GM12878 (cell line): ENCODE data around the gene BUB1. TPM values are rescaled to one million over a fixed set of nuclear protein-coding genes. Genes with fewer than 3 reads are reported as not detected.

Experiments
- ATAC-seq: fragments of 200-7000 bp; cut with Tn5 transposase; 3 replicates; pipeline ENCODE4 v1.9.1; 2020; ENCODE audit warnings: mild to moderate bottlenecking, moderate library complexity
- BruUV-seq: library from RNA; stranded (reverse); fragments of 400-500 nt; replicated peaks from 2 replicates; lab custom pipeline; 2021; lab: Mats Ljungman, UMichigan
- CTCF ChIA-PET: fragments of 300-600 bp; sonication (Branson Sonifier 250); formaldehyde crosslinking; extraction: SDS; loops from one replicate; lab custom pipeline; 2021; ENCODE audit warnings: inconsistent platforms; lab: Yijun Ruan, JAX
- POLR2A ChIA-PET: fragments of 350-600 bp; formaldehyde crosslinking; extraction: SDS; loops from one replicate; lab custom pipeline; 2021; ENCODE audit warnings: inconsistent platforms; lab: Charles Lee
- RAD21 ChIA-PET: fragments of 300-600 bp; sonication (Branson Sonifier 250); formaldehyde crosslinking; loops from one replicate; lab custom pipeline; 2023; ENCODE audit warnings: antibody characterized with exemption; ENCODE audit not compliant: unreplicated experiment; lab: Charles Lee
- SMC1A ChIA-PET: fragments of 300-600 bp; sonication (Branson Sonifier 250); formaldehyde crosslinking; loops from one replicate; lab custom pipeline; 2023; ENCODE audit not compliant: unreplicated experiment, uncharacterized antibody; lab: Charles Lee
- DNase-seq: peaks from one replicate; pipeline ENCODE4 v3.0.0-alpha.2; 2011; ENCODE audit warnings: low read depth, low spot score
- FAIRE-seq: peaks from 3 replicates; lab custom pipeline; 2011; peaks lifted over from hg19 to GRCh38; lab: Jason Lieb, UNC
- H2AFZ ChIP-seq: 2 replicates; pipeline ENCODE4 v1.6.0; 2011; ENCODE audit warnings: low read depth, low read length, control low read depth; ENCODE audit not compliant: control insufficient read depth
- H3K27ac ChIP-seq: 2 replicates; pipeline ENCODE4 v1.5.1; 2011; ENCODE audit warnings: control low read depth; ENCODE audit not compliant: control insufficient read depth, insufficient read depth
- H3K27me3 ChIP-seq, 2 experiments: replicated peaks in 1 of 2; 2 replicates each; pipeline versions ENCODE4 v1.6.0 to v1.6.1; 2011; ENCODE audit warnings: low read length in 1 of 2; ENCODE audit not compliant: control insufficient read depth in 2 of 2, insufficient read depth in 2 of 2
- H3K36me3 ChIP-seq, 2 experiments: 2 replicates each; pipeline ENCODE4 v1.5.1; 2011; ENCODE audit warnings: low read length in 1 of 2; ENCODE audit not compliant: control insufficient read depth in 2 of 2, insufficient read depth in 2 of 2
- H3K4me1 ChIP-seq: 2 replicates; pipeline ENCODE4 v1.6.1; 2011; ENCODE audit warnings: mild to moderate bottlenecking, low read length, moderate library complexity, mixed read lengths; ENCODE audit not compliant: control insufficient read depth, insufficient read depth
- H3K4me2 ChIP-seq: 2 replicates; pipeline ENCODE4 v1.6.0; 2011; ENCODE audit warnings: control low read depth; ENCODE audit not compliant: control insufficient read depth, insufficient read depth
- H3K4me3 ChIP-seq: fragments of 200-600 bp; sonication (generic); 2 replicates; pipeline ENCODE4 v1.5.1; 2016
- H3K79me2 ChIP-seq: 2 replicates; pipeline ENCODE4 v1.6.0; 2011; ENCODE audit warnings: low read length; ENCODE audit not compliant: control insufficient read depth, insufficient read depth
- H3K9ac ChIP-seq: 2 replicates; pipeline ENCODE4 v1.8.0; 2011; ENCODE audit warnings: low read length, control low read depth, mixed read lengths; ENCODE audit not compliant: control insufficient read depth, insufficient read depth
- H3K9me3 ChIP-seq: replicated peaks from 3 replicates; pipeline ENCODE4 v1.5.1; 2011; ENCODE audit warnings: mild to moderate bottlenecking, low read length; ENCODE audit not compliant: control insufficient read depth, insufficient read depth
- H4K20me1 ChIP-seq: 2 replicates; pipeline ENCODE4 v1.6.0; 2011; ENCODE audit not compliant: control insufficient read depth, insufficient read depth
- ASH2L ChIP-seq: fragments of 300-600, 200-600 bp; sonication (generic); IDR thresholded peaks from 2 replicates; pipeline ENCODE4 v1.6.1; 2017; ENCODE audit warnings: low read depth, mild to moderate bottlenecking, borderline replicate concordance
- CHD1 ChIP-seq: IDR thresholded peaks from 2 replicates; pipeline ENCODE4 v1.6.1; 2012; ENCODE audit warnings: low read depth, low read length, improper control_type of control experiment
- E4F1 ChIP-seq: fragments of 450-650 bp; IDR thresholded peaks from 2 replicates; pipeline ENCODE4 v1.6.1; 2018; ENCODE audit warnings: borderline replicate concordance, mild to moderate bottlenecking; ENCODE audit not compliant: partially characterized antibody
- EED ChIP-seq: sonication (generic); IDR thresholded peaks from 2 replicates; pipeline ENCODE4 v1.6.1; 2016; ENCODE audit warnings: antibody characterized with exemption, low read depth
- MAX ChIP-seq: IDR thresholded peaks from 2 replicates; pipeline ENCODE4 v1.6.1; 2012; ENCODE audit warnings: low read depth, low read length, improper control_type of control experiment
- NFIC ChIP-seq: IDR thresholded peaks from 2 replicates; pipeline ENCODE4 v1.6.1; 2012; ENCODE audit warnings: low read depth, mild to moderate bottlenecking, inconsistent platforms, low read length, moderate library complexity
- PAX5 ChIP-seq: IDR thresholded peaks from 2 replicates; pipeline ENCODE4 v1.6.1; 2011; ENCODE audit warnings: low read depth, low read length, borderline replicate concordance
- POLR2AphosphoS5 ChIP-seq: IDR thresholded peaks from 2 replicates; pipeline ENCODE4 v1.6.1; 2011; ENCODE audit warnings: mild to moderate bottlenecking, low read length, inconsistent platforms
- RELB ChIP-seq: fragments of 450-650 bp; IDR thresholded peaks from 2 replicates; pipeline ENCODE4 v1.6.1; 2017; ENCODE audit warnings: low read depth, mild to moderate bottlenecking, moderate library complexity
- RUNX3 ChIP-seq: IDR thresholded peaks from 2 replicates; pipeline ENCODE4 v1.6.1; 2012; ENCODE audit warnings: low read length, inconsistent platforms
- SMAD5 ChIP-seq: IDR thresholded peaks from 2 replicates; pipeline ENCODE4 v1.6.1; 2016; ENCODE audit warnings: antibody characterized with exemption, low read depth
- SPI1 ChIP-seq: IDR thresholded peaks from 2 replicates; pipeline ENCODE4 v1.6.1; 2011; ENCODE audit warnings: low read depth, mild to moderate bottlenecking, low read length, moderate library complexity, borderline replicate concordance; ENCODE audit not compliant: insufficient read depth
- SREBF1 ChIP-seq: IDR thresholded peaks from 2 replicates; pipeline ENCODE4 v1.6.1; 2012; ENCODE audit warnings: mild to moderate bottlenecking, low read length
- ZBED1 ChIP-seq: IDR thresholded peaks from 2 replicates; pipeline ENCODE4 v1.6.1; 2016; ENCODE audit warnings: borderline replicate concordance
- ZNF24 ChIP-seq: fragments of 450-650 bp; IDR thresholded peaks from 2 replicates; pipeline ENCODE4 v1.6.1; 2017; ENCODE audit warnings: antibody characterized with exemption, mild to moderate bottlenecking
- ZNF687 ChIP-seq: fragments of 450-650 bp; IDR thresholded peaks from 2 replicates; pipeline ENCODE4 v1.6.1; 2017; ENCODE audit warnings: mild to moderate bottlenecking, moderate library complexity
- WGBS: methylation state at CpG from one replicate; pipeline ENCODE4 v1.1.6; 2016; ENCODE audit warnings: low lambda C conversion rate; ENCODE audit not compliant: insufficient replicate concordance, insufficient coverage; ENCODE audit errors: missing lambda C conversion rate; 5-methylcytosine and 5-hydroxymethylcytosine counted together
- in situ Hi-C: fragments of 300-500 bp; cut with MboI; formaldehyde crosslinking; loops from 9 replicates; pipeline ENCODE4 v1.14.3; 2018; ENCODE audit warnings: mixed read lengths
- intact Hi-C: fragments of 100-400 bp; cut with micrococcal nuclease; formaldehyde crosslinking; loops from one replicate; pipeline ENCODE4 v1.14.2; 2022; ENCODE audit not compliant: unreplicated experiment
- polyA plus RNA-seq, 11 experiments: library from polyadenylated mRNA; depleted of rRNA in 4 of 11; unstranded in 6 of 11; stranded (reverse) in 5 of 11; fragments of >200 nt; fragmentation: Nextera tagmentation in 4 of 11; fragmentation: Illumina TruSeq in 1 of 11; extraction: Ambion mirVana in 4 of 11; extraction: Trizol in 1 of 11; gene quantifications; 1 replicate in 1 of 11; 2 replicates in 10 of 11; pipeline versions ENCODE4 v1.2.1 to v1.2.3, GENCODE V29; 2011 to 2016; ENCODE audit warnings: inconsistent platforms in 2 of 11, missing spikeins in 2 of 11, low read depth in 1 of 11
- total RNA-seq, 4 experiments: library from RNA; depleted of rRNA in 3 of 4; stranded (reverse); fragments of >200 nt in 3 of 4; fragmentation: Illumina TruSeq in 1 of 4; extraction: Trizol in 1 of 4; gene quantifications; 2 replicates each; pipeline versions ENCODE4 v1.2.1 to v1.2.3, GENCODE V29; 2013 to 2021

The BUB1 gene
- total and polyA plus RNA-seq, 10 of the 15 experiments (the other 5 are each of a cell fraction or from before 2014, with no cell fraction given): 52.4 to 142 (median 88.9) TPM

- no peak for TF ChIP-seq NFIC
- TF ChIP-seq ZNF24: no peak
- no peak for TF ChIP-seq ZBED1
- TF ChIP-seq E4F1: no peak
- TF ChIP-seq SREBF1: no peak
Observed at GRCh38 chr2:110725370-110725769, 47.5 kb upstream of the BUB1 start (continued).

- no peak for FAIRE-seq
- ChIA-PET RAD21 (no interaction called here), SMC1A (interaction anchor here (1.1 kb wide), 1 partner anchor 13 kb away, joined by 3 read pairs; no protein-coding TSS in a partner anchor), CTCF (no interaction called here), POLR2A (interaction anchor here (1.4 to 1.5 kb wide), 2 partner anchors 12 to 23 kb away, joined by 4 read pairs; no protein-coding TSS in a partner anchor)
- 6% methylated on average over 2 of the region's 2 CpGs for WGBS
- DNase-seq: no peak
- no peaks in the 10 kb centered on the region for H3K4me1 ChIP-seq
- no peak overlapping the region for H3K9ac ChIP-seq
- in situ Hi-C loops: no loop called here
- H2AFZ ChIP-seq: no peak overlapping the region
- no peaks in the 10 kb centered on the region for H3K36me3 ChIP-seq
- no peak overlapping the region for H3K27ac ChIP-seq
- H3K4me3 ChIP-seq: no peak overlapping the region
- no peaks in the 10 kb centered on the region for H3K9me3 ChIP-seq
- ATAC-seq: no peak
- H3K79me2 ChIP-seq: no peaks in the 10 kb centered on the region
- no peaks in the 10 kb centered on the region for H3K27me3 ChIP-seq
- intact Hi-C loops: no loop called here
- no peak overlapping the region for H3K4me2 ChIP-seq
- BruUV-seq: no TSS peak
- H4K20me1 ChIP-seq: no peaks in the 10 kb centered on the region
- no peak for TF ChIP-seq ASH2L
- no peak for TF ChIP-seq POLR2AphosphoS5
- TF ChIP-seq RUNX3: no peak
- no peak for TF ChIP-seq SMAD5
- no peak for TF ChIP-seq MAX
- TF ChIP-seq CHD1: no peak
- TF ChIP-seq EED: no peak
- no peak for TF ChIP-seq RELB
- no peak for TF ChIP-seq PAX5
- no peak for TF ChIP-seq SPI1
- TF ChIP-seq ZNF687: no peak
Observed at GRCh38 chr2:110724820-110725219, 47.0 kb upstream of the BUB1 start.
